Liver (tissue), 9 donors: ENCODE data around the gene COG2. TPM values are rescaled to one million over a fixed set of nuclear protein-coding genes. Genes with fewer than 3 reads are reported as not detected.

ENCODE experiments used
- DNase-seq: peaks from one replicate; pipeline ENCODE4 v3.0.0-alpha.2; 2017; ENCODE audit warnings: low spot score
- H3K27ac ChIP-seq, 2 donors: one replicate each; pipeline ENCODE4 v1.7.0; 2013; ENCODE audit warnings: inconsistent platforms in 2 of 2, low read length in 2 of 2, control low read depth in 1 of 2, low read depth in 1 of 2, mild to moderate bottlenecking in 1 of 2
- H3K27me3 ChIP-seq, 4 donors: one replicate each; pipeline versions ENCODE4 v1.6.1 to v1.7.0; 2013; ENCODE audit warnings: low read length in 3 of 4, inconsistent platforms in 1 of 4, mild to moderate bottlenecking in 1 of 4, moderate library complexity in 1 of 4; ENCODE audit not compliant: control insufficient read depth in 4 of 4, insufficient read depth in 4 of 4
- H3K36me3 ChIP-seq, 4 donors: one replicate each; pipeline versions ENCODE4 v1.6.1 to v1.7.0; 2013; ENCODE audit warnings: low read length in 3 of 4, mild to moderate bottlenecking in 3 of 4, low read depth in 1 of 4, moderate library complexity in 1 of 4; ENCODE audit not compliant: control insufficient read depth in 4 of 4, insufficient read depth in 3 of 4
- H3K4me1 ChIP-seq, 4 donors: one replicate each; pipeline versions ENCODE4 v1.6.1 to v1.7.0; 2013; ENCODE audit warnings: low read length in 3 of 4, mild to moderate bottlenecking in 3 of 4, moderate library complexity in 1 of 4; ENCODE audit not compliant: control insufficient read depth in 4 of 4, insufficient read depth in 4 of 4
- H3K4me3 ChIP-seq, 3 donors: one replicate each; pipeline versions ENCODE4 v1.6.1 to v1.7.0; 2013; ENCODE audit warnings: low read length in 3 of 3, control low read depth in 1 of 3, low read depth in 1 of 3, mild to moderate bottlenecking in 1 of 3
- H3K9ac ChIP-seq, 2 donors: one replicate each; pipeline ENCODE4 v1.7.0; 2013; ENCODE audit warnings: low read length in 2 of 2, mild to moderate bottlenecking in 2 of 2, moderate library complexity in 2 of 2, control low read depth in 1 of 2, low read depth in 1 of 2
- H3K9me3 ChIP-seq, 4 donors: one replicate each; pipeline versions ENCODE4 v1.6.1 to v1.7.0; 2013; ENCODE audit warnings: low read length in 3 of 4; ENCODE audit not compliant: control insufficient read depth in 4 of 4
- EGR1 ChIP-seq, 2 donors: IDR thresholded peaks; 2 replicates each; pipeline ENCODE4 v1.6.1; 2016 to 2018; ENCODE audit warnings: antibody characterized with exemption in 2 of 2, low read depth in 2 of 2
- FOXA1 ChIP-seq: IDR thresholded peaks from 2 replicates; pipeline ENCODE4 v1.6.1; 2016; ENCODE audit warnings: antibody characterized with exemption
- FOXA2 ChIP-seq: IDR thresholded peaks from 2 replicates; pipeline ENCODE4 v1.6.1; 2016; ENCODE audit warnings: antibody characterized with exemption
- GABPA ChIP-seq, 2 donors: IDR thresholded peaks in 1 of 2; conservative IDR thresholded peaks in 1 of 2; 2 replicates each; pipeline ENCODE4 v1.6.1; 2016; ENCODE audit warnings: antibody characterized with exemption in 2 of 2, mild to moderate bottlenecking in 1 of 2, moderate library complexity in 1 of 2
- HNF4A ChIP-seq, 2 donors: conservative IDR thresholded peaks; 2 replicates each; pipeline ENCODE4 v1.6.1; 2016; ENCODE audit warnings: antibody characterized with exemption in 2 of 2, mild to moderate bottlenecking in 2 of 2
- HNF4G ChIP-seq: IDR thresholded peaks from 2 replicates; pipeline ENCODE4 v1.6.1; 2016; ENCODE audit warnings: antibody characterized with exemption
- JUND ChIP-seq, 2 donors: IDR thresholded peaks; 2 replicates each; pipeline ENCODE4 v1.6.1; 2016; ENCODE audit warnings: antibody characterized with exemption in 2 of 2
- MAX ChIP-seq: IDR thresholded peaks from 2 replicates; pipeline ENCODE4 v1.6.1; 2016; ENCODE audit warnings: antibody characterized with exemption
- NR2F2 ChIP-seq: IDR thresholded peaks from 2 replicates; pipeline ENCODE4 v1.6.1; 2016; ENCODE audit warnings: antibody characterized with exemption
- RAD21 ChIP-seq, 2 donors: IDR thresholded peaks; 2 replicates each; pipeline ENCODE4 v1.6.1; 2016; ENCODE audit warnings: antibody characterized with exemption in 2 of 2, mild to moderate bottlenecking in 2 of 2
- RXRA ChIP-seq, 2 donors: IDR thresholded peaks; 2 replicates each; pipeline ENCODE4 v1.6.1; 2017 to 2018; ENCODE audit warnings: antibody characterized with exemption in 2 of 2, mild to moderate bottlenecking in 1 of 2
- SP1 ChIP-seq: IDR thresholded peaks from 2 replicates; pipeline ENCODE4 v1.6.1; 2018; ENCODE audit warnings: antibody characterized with exemption, mild to moderate bottlenecking
- TAF1 ChIP-seq: conservative IDR thresholded peaks from 2 replicates; pipeline ENCODE4 v1.6.1; 2016; ENCODE audit warnings: antibody characterized with exemption, mild to moderate bottlenecking
- YY1 ChIP-seq: IDR thresholded peaks from 2 replicates; pipeline ENCODE4 v1.6.1; 2016; ENCODE audit warnings: antibody characterized with exemption, mild to moderate bottlenecking
- WGBS: extraction: QIAGEN DNeasy Blood & Tissue Kit; methylation state at CpG from one replicate; pipeline ENCODE4 v1.1.7; 2013; 5-methylcytosine and 5-hydroxymethylcytosine counted together
- polyA plus RNA-seq, 2 donors: library from polyadenylated mRNA; stranded (reverse) in 1 of 2; unstranded in 1 of 2; fragments of 200-250 nt in 1 of 2; fragments of >200 nt in 1 of 2; fragmentation: Nextera tagmentation in 1 of 2; extraction: Ambion mirVana in 1 of 2; gene quantifications; one replicate each; pipeline versions ENCODE4 v1.2.1 to v1.2.3, GENCODE V29; 2013 to 2015
- total RNA-seq, 2 donors: library from RNA; depleted of rRNA; stranded (reverse); fragments of >200 nt; gene quantifications; one replicate each; pipeline ENCODE4 v1.2.3, GENCODE V29; 2014
- TF ChIP-seq, protein P1 (sequence below): IDR thresholded peaks from 2 replicates; pipeline ENCODE4 v1.6.1; 2016; ENCODE audit warnings: antibody characterized with exemption
- TF ChIP-seq, protein P2 (sequence below): fragments of 150-350 bp; IDR thresholded peaks from 2 replicates; pipeline ENCODE4 v1.5.1; 2017; ENCODE audit warnings: improper control_type of control experiment, low read depth, low read length; ENCODE audit not compliant: missing input control
- TF ChIP-seq, protein P3 (sequence below): IDR thresholded peaks from 2 replicates; pipeline ENCODE4 v1.6.1; 2016; ENCODE audit warnings: antibody characterized with exemption
- TF ChIP-seq, protein P4 (sequence below): IDR thresholded peaks from 2 replicates; pipeline ENCODE4 v1.6.1; 2016; ENCODE audit warnings: antibody characterized with exemption, mild to moderate bottlenecking
- donor health status: healthy.
- donor health status: healthy.
- donor health status: healthy.
- donor health status: healthy.
- donor health status: healthy.

COG2 gene
- total and polyA plus RNA-seq, 4 donors: 6.4 to 16.1 (median 14.3) TPM

GRCh38 chr1:230618537-230618936, 23.7 kb upstream of the COG2 start:
- WGBS: 90% methylated on average over 2 of the region's 2 CpGs
- H3K27me3 ChIP-seq: no peaks in the 10 kb centered on the region
- DNase-seq: no peak

More at GRCh38 chr1:230618537-230618936, 23.7 kb upstream of the COG2 start:
- Histone ChIP-seq H3K4me3 (no peak overlapping the region), H3K9me3 (no peaks in the 10 kb centered on the region), H3K4me1 (no peaks in the 10 kb centered on the region), H3K27ac (no peak overlapping the region), H3K9ac (no peak overlapping the region), H3K36me3 (no peaks in the 10 kb centered on the region)
- no peak for TF ChIP-seq NR2F2
- TF ChIP-seq EGR1 (IDR thresholded peaks at IDR 0.05; ENCODE audit: low read depth in 2 of 2): no peak
- no peak for TF ChIP-seq SP1
- TF ChIP-seq, protein P1, sequence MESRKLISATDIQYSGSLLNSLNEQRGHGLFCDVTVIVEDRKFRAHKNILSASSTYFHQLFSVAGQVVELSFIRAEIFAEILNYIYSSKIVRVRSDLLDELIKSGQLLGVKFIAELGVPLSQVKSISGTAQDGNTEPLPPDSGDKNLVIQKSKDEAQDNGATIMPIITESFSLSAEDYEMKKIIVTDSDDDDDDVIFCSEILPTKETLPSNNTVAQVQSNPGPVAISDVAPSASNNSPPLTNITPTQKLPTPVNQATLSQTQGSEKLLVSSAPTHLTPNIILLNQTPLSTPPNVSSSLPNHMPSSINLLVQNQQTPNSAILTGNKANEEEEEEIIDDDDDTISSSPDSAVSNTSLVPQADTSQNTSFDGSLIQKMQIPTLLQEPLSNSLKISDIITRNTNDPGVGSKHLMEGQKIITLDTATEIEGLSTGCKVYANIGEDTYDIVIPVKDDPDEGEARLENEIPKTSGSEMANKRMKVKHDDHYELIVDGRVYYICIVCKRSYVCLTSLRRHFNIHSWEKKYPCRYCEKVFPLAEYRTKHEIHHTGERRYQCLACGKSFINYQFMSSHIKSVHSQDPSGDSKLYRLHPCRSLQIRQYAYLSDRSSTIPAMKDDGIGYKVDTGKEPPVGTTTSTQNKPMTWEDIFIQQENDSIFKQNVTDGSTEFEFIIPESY: no peak
- TF ChIP-seq, protein P2, sequence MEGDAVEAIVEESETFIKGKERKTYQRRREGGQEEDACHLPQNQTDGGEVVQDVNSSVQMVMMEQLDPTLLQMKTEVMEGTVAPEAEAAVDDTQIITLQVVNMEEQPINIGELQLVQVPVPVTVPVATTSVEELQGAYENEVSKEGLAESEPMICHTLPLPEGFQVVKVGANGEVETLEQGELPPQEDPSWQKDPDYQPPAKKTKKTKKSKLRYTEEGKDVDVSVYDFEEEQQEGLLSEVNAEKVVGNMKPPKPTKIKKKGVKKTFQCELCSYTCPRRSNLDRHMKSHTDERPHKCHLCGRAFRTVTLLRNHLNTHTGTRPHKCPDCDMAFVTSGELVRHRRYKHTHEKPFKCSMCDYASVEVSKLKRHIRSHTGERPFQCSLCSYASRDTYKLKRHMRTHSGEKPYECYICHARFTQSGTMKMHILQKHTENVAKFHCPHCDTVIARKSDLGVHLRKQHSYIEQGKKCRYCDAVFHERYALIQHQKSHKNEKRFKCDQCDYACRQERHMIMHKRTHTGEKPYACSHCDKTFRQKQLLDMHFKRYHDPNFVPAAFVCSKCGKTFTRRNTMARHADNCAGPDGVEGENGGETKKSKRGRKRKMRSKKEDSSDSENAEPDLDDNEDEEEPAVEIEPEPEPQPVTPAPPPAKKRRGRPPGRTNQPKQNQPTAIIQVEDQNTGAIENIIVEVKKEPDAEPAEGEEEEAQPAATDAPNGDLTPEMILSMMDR: no peak
- TF ChIP-seq FOXA1: no peak
- TF ChIP-seq FOXA2: no peak
- TF ChIP-seq HNF4A (conservative IDR thresholded peaks at IDR 0.05): no peak
- no peak for TF ChIP-seq GABPA (IDR thresholded peaks at IDR 0.05 in 1 of 2, conservative IDR thresholded peaks at IDR 0.05 in 1 of 2)
- TF ChIP-seq RXRA (IDR thresholded peaks at IDR 0.05): no peak
- TF ChIP-seq TAF1: no peak
- TF ChIP-seq, protein P3, sequence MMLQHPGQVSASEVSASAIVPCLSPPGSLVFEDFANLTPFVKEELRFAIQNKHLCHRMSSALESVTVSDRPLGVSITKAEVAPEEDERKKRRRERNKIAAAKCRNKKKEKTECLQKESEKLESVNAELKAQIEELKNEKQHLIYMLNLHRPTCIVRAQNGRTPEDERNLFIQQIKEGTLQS: no peak
- no peak for TF ChIP-seq YY1
- TF ChIP-seq, protein P4, sequence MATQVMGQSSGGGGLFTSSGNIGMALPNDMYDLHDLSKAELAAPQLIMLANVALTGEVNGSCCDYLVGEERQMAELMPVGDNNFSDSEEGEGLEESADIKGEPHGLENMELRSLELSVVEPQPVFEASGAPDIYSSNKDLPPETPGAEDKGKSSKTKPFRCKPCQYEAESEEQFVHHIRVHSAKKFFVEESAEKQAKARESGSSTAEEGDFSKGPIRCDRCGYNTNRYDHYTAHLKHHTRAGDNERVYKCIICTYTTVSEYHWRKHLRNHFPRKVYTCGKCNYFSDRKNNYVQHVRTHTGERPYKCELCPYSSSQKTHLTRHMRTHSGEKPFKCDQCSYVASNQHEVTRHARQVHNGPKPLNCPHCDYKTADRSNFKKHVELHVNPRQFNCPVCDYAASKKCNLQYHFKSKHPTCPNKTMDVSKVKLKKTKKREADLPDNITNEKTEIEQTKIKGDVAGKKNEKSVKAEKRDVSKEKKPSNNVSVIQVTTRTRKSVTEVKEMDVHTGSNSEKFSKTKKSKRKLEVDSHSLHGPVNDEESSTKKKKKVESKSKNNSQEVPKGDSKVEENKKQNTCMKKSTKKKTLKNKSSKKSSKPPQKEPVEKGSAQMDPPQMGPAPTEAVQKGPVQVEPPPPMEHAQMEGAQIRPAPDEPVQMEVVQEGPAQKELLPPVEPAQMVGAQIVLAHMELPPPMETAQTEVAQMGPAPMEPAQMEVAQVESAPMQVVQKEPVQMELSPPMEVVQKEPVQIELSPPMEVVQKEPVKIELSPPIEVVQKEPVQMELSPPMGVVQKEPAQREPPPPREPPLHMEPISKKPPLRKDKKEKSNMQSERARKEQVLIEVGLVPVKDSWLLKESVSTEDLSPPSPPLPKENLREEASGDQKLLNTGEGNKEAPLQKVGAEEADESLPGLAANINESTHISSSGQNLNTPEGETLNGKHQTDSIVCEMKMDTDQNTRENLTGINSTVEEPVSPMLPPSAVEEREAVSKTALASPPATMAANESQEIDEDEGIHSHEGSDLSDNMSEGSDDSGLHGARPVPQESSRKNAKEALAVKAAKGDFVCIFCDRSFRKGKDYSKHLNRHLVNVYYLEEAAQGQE: no peak
- TF ChIP-seq RAD21 (IDR thresholded peaks at IDR 0.05): no peak
- TF ChIP-seq JUND (IDR thresholded peaks at IDR 0.05): no peak
- TF ChIP-seq MAX: no peak
- no peak for TF ChIP-seq HNF4G
